HL-60/S4 treated with phorbol 12-myristate 13-acetate at 8.2 ng/mL for 4 days and 3 days (cell line): ENCODE results near the gene EXOC3L4.
"Not testable (repeated sequence)": the region's sequence is repeated elsewhere in the genome, so short reads cannot be mapped to it uniquely, and the experiment has no call there.

ENCODE experiments used
- in situ Hi-C: fragments of 300-500 bp; cut with MboI; formaldehyde crosslinking; loops from 2 replicates; pipeline ENCODE4 v1.15.0; 2022; ENCODE audit warnings: low sequenced_read_pairs

EXOC3L4 gene

DNA sequence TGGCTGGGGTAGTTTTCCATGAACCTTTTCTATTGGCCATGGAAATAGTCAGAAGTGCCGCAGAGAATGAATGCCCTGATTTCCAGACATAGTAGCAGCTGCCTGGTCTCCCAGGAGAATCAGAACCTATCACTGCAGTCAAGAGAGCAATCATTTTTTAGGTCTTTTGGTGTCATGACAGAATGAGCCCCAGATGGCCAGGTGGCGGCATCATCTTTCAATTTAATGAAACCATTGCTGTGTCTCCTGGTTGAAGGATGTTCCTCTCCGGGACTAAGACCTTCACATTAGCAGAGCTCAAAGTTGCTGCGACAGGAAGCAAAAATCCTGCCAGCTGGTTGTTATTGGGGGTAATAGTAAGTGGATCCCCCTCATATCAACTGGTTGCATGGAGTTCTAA lies 47.5 kb downstream of the EXOC3L4 start:
- in situ Hi-C loops, result no loop called here

DNA sequence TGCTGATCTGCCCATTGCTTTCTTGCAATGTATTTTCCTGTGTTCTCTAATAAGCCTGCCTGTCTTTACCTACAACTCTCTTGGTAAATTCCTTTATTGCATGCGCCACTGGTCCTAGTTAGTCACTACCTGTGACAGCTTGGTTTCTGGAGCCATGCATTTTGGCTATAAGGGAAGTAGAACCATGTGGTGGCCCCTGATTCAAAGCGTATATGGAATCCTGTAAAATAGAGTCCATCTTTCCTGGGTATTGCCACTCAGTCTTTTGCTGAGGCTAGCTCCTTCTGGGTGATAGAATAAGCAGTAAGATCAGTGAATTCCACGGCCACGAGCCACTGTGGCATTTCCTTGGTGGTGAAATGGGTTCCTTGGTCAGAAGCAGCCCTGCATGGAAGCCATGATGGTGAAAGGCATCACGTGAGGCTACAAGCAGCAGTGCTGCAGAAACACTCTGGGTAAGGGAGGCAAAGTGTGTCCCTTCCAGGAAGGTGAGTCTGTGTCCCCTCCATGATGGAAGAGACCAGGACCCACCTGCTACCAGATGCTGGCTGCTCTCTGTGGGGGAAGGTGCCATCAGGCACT lies 48.3 kb downstream of the EXOC3L4 start:
- in situ Hi-C loops, result no loop called here

DNA sequence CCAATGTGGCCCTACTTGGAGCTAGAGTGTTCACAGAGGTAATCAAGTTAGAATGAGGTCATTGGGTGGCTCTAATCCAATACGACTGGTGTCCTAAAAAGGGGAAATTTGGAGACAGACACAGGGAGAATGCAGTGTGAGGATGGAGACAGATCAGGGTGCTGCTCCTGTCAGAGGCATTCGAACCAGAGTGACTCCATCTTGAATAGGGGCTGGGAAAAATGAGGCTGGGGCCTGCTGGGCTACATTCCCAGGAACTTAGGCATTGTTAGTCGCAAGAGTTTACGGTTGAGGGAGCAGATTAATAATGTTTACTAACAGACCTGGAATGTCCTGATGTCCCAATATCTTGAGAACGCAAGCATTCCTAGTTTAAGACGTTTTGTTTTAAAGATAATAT lies 49.0 kb downstream of the EXOC3L4 start:
- in situ Hi-C loops, result no loop called here

- in situ Hi-C loops, result no loop called here
Observed at GRCh38 chr14:103144085-103144484, 49.6 kb downstream of the EXOC3L4 start.

- in situ Hi-C loops, result no loop called here
Observed at GRCh38 chr14:103146141-103146709, 51.7 kb downstream of the EXOC3L4 start.

DNA sequence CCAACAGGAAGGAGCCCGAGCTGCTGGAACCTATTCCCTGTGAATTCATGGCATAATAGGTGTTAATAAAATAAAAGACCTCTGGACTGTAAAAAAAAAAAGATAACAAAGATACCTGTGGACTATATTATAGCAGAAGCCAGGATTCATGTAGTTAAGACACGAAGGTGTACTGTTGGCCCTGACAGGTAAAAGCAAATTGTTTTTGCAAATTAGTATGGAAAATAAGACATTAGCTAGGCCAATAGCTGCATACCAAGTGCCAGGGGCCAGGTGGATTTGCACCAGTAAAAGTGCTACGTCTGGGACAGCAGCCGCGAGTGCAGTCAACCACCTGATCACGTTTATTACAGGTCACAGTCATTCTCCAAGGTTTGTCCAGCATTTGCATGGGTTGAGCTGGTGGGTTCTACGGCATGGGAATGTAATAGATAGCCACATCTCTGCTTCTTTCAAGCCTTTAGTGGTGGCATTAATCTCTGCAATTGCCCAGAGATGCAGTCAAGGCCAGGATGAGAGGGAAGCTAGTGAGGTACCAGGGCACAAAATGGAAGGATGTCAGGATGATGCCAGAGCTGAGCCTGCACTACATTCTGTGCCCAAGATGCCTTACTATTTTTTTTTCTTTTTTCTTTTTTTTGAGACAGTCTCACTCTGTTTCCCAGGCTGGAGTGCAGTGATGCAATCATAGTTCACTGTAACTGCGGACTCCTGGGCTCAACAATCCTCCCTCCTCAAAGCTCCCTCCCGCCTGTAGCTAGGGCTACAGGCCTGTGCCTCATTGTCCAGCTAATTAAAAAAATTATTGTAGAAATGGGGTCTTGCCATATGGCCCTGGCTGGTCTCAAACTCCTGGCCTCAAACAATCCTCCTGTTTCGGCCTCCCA lies 55.1 kb downstream of the EXOC3L4 start:
- in situ Hi-C loops, result no loop called here

DNA sequence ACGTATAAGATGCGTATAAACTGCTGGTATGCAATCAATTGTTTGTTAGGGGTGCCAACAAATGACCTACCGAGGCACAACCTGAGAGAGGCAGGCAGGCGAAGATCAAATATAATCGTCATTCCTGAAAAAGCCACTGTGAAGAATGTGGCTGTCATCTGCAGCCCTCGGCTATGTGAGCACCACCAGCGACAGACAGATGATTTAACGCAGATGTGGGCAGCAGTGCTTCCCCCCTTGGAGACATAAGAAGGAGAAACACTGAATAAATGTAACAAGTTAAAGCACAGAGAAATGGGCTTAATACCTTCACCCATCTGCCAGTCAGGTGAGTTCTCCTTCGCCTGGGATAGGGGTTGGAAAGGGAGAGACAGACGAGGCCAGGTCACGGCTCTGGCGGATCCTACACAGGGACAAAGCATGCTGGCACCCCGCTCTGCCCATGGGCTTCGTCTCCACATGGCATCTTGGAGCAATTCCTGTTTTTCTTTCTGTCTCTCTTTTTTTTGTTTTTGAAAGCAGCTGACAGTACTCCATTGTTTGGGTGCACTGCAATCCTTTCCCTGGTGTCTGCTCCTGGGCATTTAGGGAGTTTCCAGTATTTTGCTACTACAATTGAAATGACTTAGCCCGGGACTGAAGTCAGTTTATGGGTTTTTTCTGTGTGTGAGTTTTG lies 56.9 kb downstream of the EXOC3L4 start:
- in situ Hi-C loops, result no loop called here

GRCh38 chr14:103155010-103155409 lies 60.5 kb downstream of the EXOC3L4 start:
- in situ Hi-C loops, result no loop called here

DNA sequence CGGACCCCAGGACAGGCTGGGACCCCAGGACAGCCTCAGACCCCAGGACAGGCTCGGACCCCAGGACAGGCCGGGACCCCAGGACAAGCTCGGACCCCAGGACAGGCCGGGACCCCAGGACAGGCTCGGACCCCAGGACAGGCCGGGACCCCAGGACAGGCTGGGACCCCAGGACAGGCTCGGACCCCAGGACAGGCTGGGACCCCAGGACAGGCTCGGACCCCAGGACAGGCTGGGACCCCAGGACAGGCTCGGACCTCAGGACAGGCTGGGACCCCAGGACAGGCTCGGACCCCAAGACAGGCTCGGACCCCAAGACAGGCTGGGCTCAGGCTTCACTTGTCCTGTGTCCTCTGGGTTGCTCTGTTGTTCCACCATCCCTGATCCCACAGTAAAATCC lies 60.9 kb downstream of the EXOC3L4 start:
- in situ Hi-C loops, result not testable (repeated sequence)

DNA sequence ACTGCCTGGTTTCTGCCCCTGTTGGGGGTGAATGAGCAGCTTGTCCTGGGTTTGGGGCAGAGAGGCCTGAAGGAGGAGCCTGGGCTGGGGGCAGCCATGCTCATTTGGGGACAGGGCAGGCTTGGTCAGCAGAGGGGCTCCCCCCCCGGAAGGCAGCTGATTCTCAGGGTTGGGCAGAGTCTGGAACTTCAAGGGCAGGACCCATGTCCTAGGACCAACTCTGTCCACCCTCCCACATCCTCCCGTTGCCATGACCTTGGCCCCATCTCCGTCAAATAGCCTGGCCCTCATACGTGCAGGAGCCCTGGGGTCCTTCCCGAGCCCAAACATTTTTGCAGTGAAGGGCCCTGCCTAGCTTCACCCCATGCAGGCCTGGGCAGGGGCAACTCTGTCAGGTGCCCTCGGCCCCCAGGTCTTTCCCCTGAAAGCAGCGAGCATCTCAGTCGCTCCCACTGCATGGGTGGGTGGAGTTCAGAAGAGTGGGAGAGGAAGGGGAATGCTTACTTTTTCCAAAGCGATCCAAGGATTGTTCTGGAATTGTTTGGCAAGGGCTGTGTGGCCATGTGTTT lies 61.4 kb downstream of the EXOC3L4 start:
- in situ Hi-C loops, result no loop called here

DNA sequence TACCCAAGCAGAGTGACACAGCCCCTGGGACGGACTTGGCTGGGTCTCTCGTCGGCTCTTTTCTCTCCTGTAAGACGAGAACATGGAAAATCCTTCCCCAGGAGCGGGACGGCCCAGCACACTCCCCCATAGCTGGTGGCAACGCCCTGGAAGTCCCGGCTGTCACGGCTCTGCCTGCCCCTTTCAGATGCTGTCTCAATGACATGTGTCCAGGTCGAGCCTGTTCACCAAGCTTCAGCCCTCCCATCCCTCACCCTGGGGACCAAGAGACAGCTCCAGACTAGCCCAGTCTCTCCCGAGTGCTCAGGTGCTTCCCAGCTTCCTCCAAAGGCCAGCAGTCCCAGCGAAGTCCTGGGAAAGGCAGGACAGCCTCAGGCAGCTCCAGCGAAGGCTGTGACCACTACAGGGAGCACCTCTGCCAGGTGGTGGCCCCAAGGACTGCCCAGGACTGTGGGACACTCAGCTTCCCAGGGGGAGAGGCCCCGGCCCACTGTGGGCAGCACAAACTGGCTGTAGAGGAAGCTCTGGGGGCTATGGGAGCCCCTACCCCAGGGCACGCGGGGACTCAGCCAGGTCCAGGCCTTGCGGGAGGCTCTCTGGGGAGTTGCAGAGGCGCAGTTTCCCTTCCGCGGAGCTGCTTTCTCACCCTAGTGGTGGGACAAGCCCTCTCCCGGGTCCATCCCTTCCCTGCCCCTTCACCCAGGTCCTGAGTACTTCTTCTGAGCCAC lies 62.3 kb downstream of the EXOC3L4 start:
- in situ Hi-C loops, result no loop called here

DNA sequence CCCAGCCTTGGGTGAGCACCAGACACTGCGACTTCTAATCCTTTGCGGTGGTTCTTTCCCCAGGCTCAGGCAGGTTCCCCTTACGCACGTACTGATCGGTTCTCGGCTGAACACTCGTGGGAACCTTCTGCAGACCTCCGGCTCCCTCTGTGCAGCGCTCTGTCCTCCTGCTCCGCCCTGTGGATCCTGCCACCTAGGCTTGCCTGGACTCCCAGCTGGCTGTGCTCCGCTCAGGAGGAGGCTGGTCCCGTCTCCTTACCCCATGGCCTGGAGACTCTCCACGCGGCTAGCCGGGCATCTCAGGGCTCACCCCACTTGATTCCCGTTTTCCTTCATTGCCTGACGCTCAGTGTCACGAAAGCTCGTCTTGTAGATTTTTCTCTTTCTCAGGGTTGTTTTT lies 63.4 kb downstream of the EXOC3L4 start:
- in situ Hi-C loops, result no loop called here

GRCh38 chr14:103158688-103159087 lies 64.2 kb downstream of the EXOC3L4 start:
- in situ Hi-C loops, result no loop called here
